Hematopoietic multipotent progenitor cell treated with erythropoietin and hydrocortisone succinate and interleukin-3 and kit ligand, for 8 days (in vitro differentiated cells): ENCODE results near the gene YIPF5.

Source experiments
- DNase-seq: peaks from one replicate; pipeline ENCODE4 v3.0.0-alpha.2; 2015

YIPF5 gene

DNA sequence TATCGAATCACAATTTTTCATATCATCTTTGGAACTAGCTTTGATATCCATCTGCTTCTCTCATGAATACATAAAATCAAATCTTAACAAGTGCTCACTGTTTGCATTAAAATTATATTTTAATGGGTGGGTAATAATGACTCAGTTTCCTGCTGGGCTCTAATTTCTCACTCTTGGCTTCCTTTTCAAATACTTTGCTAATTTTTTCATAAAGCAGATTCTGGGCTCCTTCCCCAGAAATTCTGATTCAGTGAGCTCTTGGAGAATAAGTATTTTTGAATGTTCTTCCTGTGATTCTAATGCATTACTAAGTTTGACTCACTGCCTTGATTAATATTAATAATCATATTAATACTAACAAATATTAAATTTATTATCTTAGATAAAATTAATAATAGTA is 48.9 kb downstream of the YIPF5 start:
- no peak for DNase-seq

DNA sequence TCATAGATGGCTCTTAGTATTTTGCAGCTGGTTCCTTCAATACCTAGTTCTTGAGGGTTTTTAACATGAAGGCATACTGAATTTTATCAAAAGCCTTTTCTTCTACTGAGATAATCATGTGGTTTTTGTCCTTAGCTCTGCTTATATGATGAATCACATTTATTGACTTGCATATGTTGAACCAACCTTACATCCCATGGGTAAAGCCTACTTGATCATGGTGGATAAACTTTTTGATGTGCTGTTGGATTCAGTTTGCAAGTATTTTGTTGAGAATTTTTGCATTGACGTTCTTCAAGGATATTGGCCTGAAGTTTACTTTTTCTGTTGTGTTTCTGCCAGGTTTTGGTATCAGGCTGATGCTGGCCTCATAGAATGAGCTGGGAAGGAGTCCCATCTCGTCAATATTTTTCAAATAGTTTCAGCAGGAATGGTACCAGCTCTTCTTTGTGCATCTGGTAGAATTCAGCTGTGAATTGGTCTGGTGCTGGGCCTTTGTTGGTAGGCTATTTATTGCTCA is 49.7 kb downstream of the YIPF5 start:
- DNase-seq: no peak

DNA sequence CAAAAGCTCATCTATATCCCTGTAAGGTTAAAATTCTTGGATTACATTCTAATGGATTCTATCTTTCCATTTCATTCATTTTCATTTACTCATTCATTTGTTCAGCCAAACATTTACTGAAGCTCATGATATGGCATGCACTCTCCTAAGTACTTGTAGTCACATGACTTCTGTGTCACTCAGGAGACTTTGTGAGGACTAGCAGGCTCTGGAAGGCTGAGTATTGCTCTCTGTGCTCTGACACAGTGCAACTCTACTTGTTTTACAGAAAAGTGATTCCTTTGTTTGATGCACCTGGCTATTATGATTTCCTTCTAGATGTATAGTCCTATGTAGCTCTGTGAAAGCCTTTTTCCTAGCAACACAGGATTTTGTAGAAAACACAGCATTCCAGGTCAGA is 53.0 kb downstream of the YIPF5 start:
- DNase-seq: no peak

DNA sequence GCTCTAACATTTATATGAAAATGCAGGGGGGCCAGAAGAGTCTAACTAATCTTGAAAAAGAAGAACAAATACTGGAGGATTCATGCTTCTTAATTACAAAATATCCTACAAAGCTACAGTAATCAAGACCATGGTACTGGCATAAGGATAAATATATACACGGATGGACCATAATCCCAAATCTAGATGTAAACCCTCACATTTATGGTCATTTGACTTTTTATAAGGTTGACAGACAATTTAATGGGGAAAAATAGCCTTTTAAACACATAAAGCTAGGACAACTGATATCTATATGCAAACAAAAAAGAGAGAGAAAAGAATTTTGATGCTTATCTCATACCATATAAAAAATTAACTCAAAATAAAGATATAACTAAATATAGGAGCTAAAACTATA is 55.9 kb downstream of the YIPF5 start:
- DNase-seq: no peak
